Right atrium auricular region (tissue), 2 donors: Measurements from ENCODE around the gene BIRC3. TPM values are rescaled to one million over a fixed set of nuclear protein-coding genes. Genes with fewer than 3 reads are reported as not detected.

Source experiments
- DNase-seq: peaks from one replicate; pipeline ENCODE4 v3.0.0-alpha.2; 2019; ENCODE audit warnings: low spot score
- H3K27ac ChIP-seq, 2 donors: fragments of 200-600 bp; sonication (generic); 1 replicate in 1 of 2; 2 replicates in 1 of 2; pipeline ENCODE4 v1.5.1; 2016 to 2019
- H3K27me3 ChIP-seq, 2 donors: fragments of 200-600 bp; sonication (generic); one replicate each; pipeline versions ENCODE4 v1.5.1 to v1.6.0; 2017 to 2019
- H3K36me3 ChIP-seq: fragments of 200-600 bp; sonication (generic); one replicate; pipeline ENCODE4 v1.5.1; 2016
- H3K4me1 ChIP-seq, 2 donors: fragments of 200-600 bp; sonication (generic); one replicate each; pipeline versions ENCODE4 v1.5.1 to v1.6.0; 2017 to 2019
- H3K4me3 ChIP-seq, 2 donors: fragments of 200-600 bp; sonication (generic); 1 replicate in 1 of 2; 2 replicates in 1 of 2; pipeline ENCODE4 v1.5.1; 2017 to 2019; ENCODE audit warnings: mild to moderate bottlenecking in 1 of 2, moderate library complexity in 1 of 2
- H3K9me3 ChIP-seq, 2 donors: fragments of 200-600 bp; sonication (generic); one replicate each; pipeline ENCODE4 v1.5.1; 2019
- CTCF ChIP-seq, 2 donors: fragments of 200-600 bp; sonication (generic); IDR thresholded peaks; one replicate each; pipeline ENCODE4 v1.5.1; 2019; ENCODE audit warnings: antibody characterized with exemption in 2 of 2
- total RNA-seq, 2 donors: library from RNA; depleted of rRNA; stranded (reverse); fragments of >200 nt; gene quantifications; one replicate each; pipeline ENCODE4 v1.1.0, GENCODE V29; 2016

BIRC3 gene
- total RNA-seq, 2 donors from 2014 or later: 3.6 to 9.1 TPM

DNA sequence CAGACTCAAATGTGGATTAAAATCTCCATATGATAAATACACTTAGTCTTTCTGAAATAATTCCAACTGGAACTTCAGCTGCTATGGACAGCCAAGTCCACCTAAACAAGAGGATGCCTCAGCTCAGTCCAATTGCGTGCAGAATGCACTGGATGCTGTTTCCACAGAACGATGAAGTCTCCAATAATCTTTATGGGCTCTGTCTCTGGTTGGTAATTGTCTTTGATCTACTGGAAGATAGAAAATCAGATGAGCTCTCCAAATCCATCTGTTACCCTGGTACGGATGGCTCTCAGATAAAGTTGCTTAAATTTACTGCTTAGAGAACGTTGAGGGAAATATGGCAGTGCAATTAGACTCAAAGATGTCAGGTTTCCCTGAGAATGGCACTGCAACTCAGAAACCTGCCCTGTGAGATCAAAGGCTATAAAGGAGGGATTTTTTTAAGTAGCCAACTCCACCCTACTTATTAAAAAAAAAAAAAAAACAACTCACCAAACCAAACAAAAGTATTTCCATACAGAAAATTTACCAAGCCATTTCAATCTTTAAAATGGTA, 859 bp upstream of the BIRC3 start:
- peaks cover 0 to 33% of the 10 kb centered on the region in 2 donors for H3K4me1 ChIP-seq
- H3K9me3 ChIP-seq: no peaks in the 10 kb centered on the region
- no peak overlapping the region for H3K4me3 ChIP-seq
- no peaks in the 10 kb centered on the region for H3K36me3 ChIP-seq
- TF ChIP-seq CTCF (IDR thresholded peaks at IDR 0.05): no peak
- H3K27me3 ChIP-seq: no peaks in the 10 kb centered on the region
- DNase-seq: no peak
- peak overlapping the region in 1 of 2 donors; percentile 75 for H3K27ac ChIP-seq

- H3K4me3 ChIP-seq: peak overlapping the region; percentile 51 to 58
- no peak for DNase-seq
- no peaks in the 10 kb centered on the region for H3K27me3 ChIP-seq
- peaks cover 0 to 33% of the 10 kb centered on the region in 2 donors for H3K4me1 ChIP-seq
- H3K36me3 ChIP-seq: no peaks in the 10 kb centered on the region
- TF ChIP-seq CTCF (IDR thresholded peaks at IDR 0.05): no peak
- no peaks in the 10 kb centered on the region for H3K9me3 ChIP-seq
- H3K27ac ChIP-seq: peak overlapping the region; percentile 75 to 81
Measured at GRCh38 chr11:102317768-102318103, 452 bp downstream of the BIRC3 start.

- H3K9me3 ChIP-seq: no peaks in the 10 kb centered on the region
- peak overlapping the region in 1 of 2 donors; percentile 75 for H3K27ac ChIP-seq
- no peaks in the 10 kb centered on the region for H3K36me3 ChIP-seq
- no peak for TF ChIP-seq CTCF (IDR thresholded peaks at IDR 0.05)
- H3K27me3 ChIP-seq: no peaks in the 10 kb centered on the region
- DNase-seq: no peak
- H3K4me3 ChIP-seq: no peak overlapping the region
- peaks cover 0 to 30% of the 10 kb centered on the region in 2 donors for H3K4me1 ChIP-seq
Measured at GRCh38 chr11:102318469-102318868, 1.2 kb downstream of the BIRC3 start.

GRCh38 chr11:102319544-102319943, 2.3 kb downstream of the BIRC3 start:
- Histone ChIP-seq H3K27me3 (no peaks in the 10 kb centered on the region), H3K27ac (no peak overlapping the region), H3K36me3 (no peaks in the 10 kb centered on the region), H3K4me1 (peaks cover 0 to 24% of the 10 kb centered on the region in 2 donors), H3K4me3 (no peak overlapping the region), H3K9me3 (no peaks in the 10 kb centered on the region)
- no peak for TF ChIP-seq CTCF (IDR thresholded peaks at IDR 0.05)
- no peak for DNase-seq

DNA sequence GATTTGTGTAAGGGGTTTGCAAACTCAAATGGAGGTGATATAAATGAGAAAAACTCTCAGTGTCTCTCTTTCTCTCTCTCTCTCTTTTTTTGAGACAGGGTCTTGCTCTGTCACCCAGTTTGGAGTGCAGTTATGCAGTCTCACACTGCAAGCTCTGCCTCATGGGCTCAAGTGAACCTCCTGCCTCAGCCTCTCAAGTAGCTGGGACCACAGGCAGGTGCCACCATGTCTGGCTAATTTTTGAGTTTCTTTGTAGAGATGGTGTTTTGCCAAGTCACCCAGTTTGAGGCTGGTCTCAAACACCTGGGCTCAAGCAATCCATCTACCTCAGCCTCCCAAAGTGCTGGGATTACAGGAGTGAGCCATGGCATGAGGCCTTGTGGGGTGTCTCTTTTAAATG, 2.9 kb downstream of the BIRC3 start:
- no peak for TF ChIP-seq CTCF (IDR thresholded peaks at IDR 0.05)
- Histone ChIP-seq H3K27ac (peak overlapping the region; percentile 63 to 70), H3K9me3 (no peaks in the 10 kb centered on the region), H3K4me3 (no peak overlapping the region), H3K4me1 (peaks cover 0 to 24% of the 10 kb centered on the region in 2 donors), H3K27me3 (no peaks in the 10 kb centered on the region), H3K36me3 (no peaks in the 10 kb centered on the region)
- DNase-seq: no peak

GRCh38 chr11:102320679-102321078, 3.4 kb downstream of the BIRC3 start:
- Histone ChIP-seq H3K4me3 (no peak overlapping the region), H3K4me1 (peaks cover 0 to 24% of the 10 kb centered on the region in 2 donors), H3K9me3 (no peaks in the 10 kb centered on the region), H3K27ac (peak overlapping the region; percentile 63 to 70), H3K27me3 (no peaks in the 10 kb centered on the region), H3K36me3 (no peaks in the 10 kb centered on the region)
- no peak for TF ChIP-seq CTCF (IDR thresholded peaks at IDR 0.05)
- DNase-seq: no peak
